Activated CD4-positive, alpha-beta T cell treated with anti-CD3 and anti-CD28 coated beads, Interleukin-2, Interleukin-4, amounts not matched to agents 100 ng/mL and 50 ng/mL, durations not matched to agents 16 hours and 8 hours (primary cell): ENCODE data around the gene SIGLEC6.
"Not testable (repeated sequence)": the region's sequence is repeated elsewhere in the genome, so short reads cannot be mapped to it uniquely, and the experiment has no call there.

ENCODE experiments used
- DNase-seq: peaks from one replicate; pipeline ENCODE4 v3.0.0-alpha.2; 2020; ENCODE audit warnings: low spot score

The SIGLEC6 gene

GRCh38 chr19:51508059-51508733 lies 23.3 kb downstream of the SIGLEC6 start:
- no peak for DNase-seq

GRCh38 chr19:51507640-51508058 lies 23.8 kb downstream of the SIGLEC6 start:
- DNase-seq, result no peak

GRCh38 chr19:51507192-51507591 lies 24.3 kb downstream of the SIGLEC6 start:
- no peak for DNase-seq

- DNase-seq, result no peak
These were observed 25.6 kb downstream of the SIGLEC6 start for GRCh38 chr19:51505904-51506303.

- DNase-seq, result no peak
These were observed 27.6 kb downstream of the SIGLEC6 start for GRCh38 chr19:51503896-51504295.

GRCh38 chr19:51503286-51503817 lies 28.1 kb downstream of the SIGLEC6 start:
- no peak for DNase-seq

- no peak for DNase-seq
These were observed 29.7 kb downstream of the SIGLEC6 start, which contains the start of gene SIGLEC12 for GRCh38 chr19:51501594-51502263. Gene SIGLEC12, minus strand, starts transcription at chr19:51501800. Its CDS starts 67 bp downstream, at chr19:51501733.

GRCh38 chr19:51500931-51501330 lies 30.5 kb downstream of the SIGLEC6 start:
- not testable (repeated sequence) for DNase-seq

- no peak for DNase-seq
These were observed 33.8 kb downstream of the SIGLEC6 start for GRCh38 chr19:51497666-51498065.

- DNase-seq, result no peak
These were observed 37.7 kb downstream of the SIGLEC6 start for GRCh38 chr19:51493776-51494175.

GRCh38 chr19:51491586-51491985 lies 39.9 kb downstream of the SIGLEC6 start:
- DNase-seq, result no peak

- no peak for DNase-seq
These were observed 40.8 kb downstream of the SIGLEC6 start for GRCh38 chr19:51490676-51491075.

- no peak for DNase-seq
These were observed 42.4 kb downstream of the SIGLEC6 start for GRCh38 chr19:51489113-51489512.

- DNase-seq, result no peak
These were observed 43.0 kb downstream of the SIGLEC6 start for GRCh38 chr19:51488491-51488890.

- no peak for DNase-seq
These were observed 45.4 kb downstream of the SIGLEC6 start for GRCh38 chr19:51485960-51486660.

GRCh38 chr19:51480590-51480989 lies 50.9 kb downstream of the SIGLEC6 start:
- DNase-seq, result no peak

GRCh38 chr19:51479531-51480331 lies 51.7 kb downstream of the SIGLEC6 start:
- DNase-seq, result no peak

- DNase-seq, result no peak
These were observed 52.9 kb downstream of the SIGLEC6 start, which contains the start of gene CEACAM18 for GRCh38 chr19:51478381-51479234. Gene CEACAM18, plus strand, starts transcription at chr19:51478539.

GRCh38 chr19:51477344-51477743 lies 54.1 kb downstream of the SIGLEC6 start:
- DNase-seq, result no peak

GRCh38 chr19:51476164-51476563 lies 55.3 kb downstream of the SIGLEC6 start:
- DNase-seq, result no peak
